ENCODE data around the gene USP9X.

The USP9X gene

DNA sequence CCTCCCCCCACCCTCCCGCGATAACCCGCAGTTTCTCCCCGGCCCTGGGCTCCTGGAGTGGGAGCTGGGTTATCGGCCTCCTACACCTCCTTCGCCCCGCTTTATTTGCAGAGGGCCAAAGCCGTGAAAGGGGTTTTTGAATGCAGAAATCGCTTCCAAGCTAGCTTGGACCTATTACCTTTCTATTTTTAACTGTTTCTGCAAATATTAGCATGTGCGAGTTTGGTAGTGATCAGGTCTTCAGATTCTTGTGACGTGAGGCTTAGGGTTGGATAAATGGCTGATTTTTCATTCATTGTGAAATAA lies 1.3 kb downstream of the USP9X start:
- FAIRE-seq (no peak), DNase-seq (ENCODE audit: insufficient read length, low spot score) (no peak)
- TF ChIP-seq, protein P1, sequence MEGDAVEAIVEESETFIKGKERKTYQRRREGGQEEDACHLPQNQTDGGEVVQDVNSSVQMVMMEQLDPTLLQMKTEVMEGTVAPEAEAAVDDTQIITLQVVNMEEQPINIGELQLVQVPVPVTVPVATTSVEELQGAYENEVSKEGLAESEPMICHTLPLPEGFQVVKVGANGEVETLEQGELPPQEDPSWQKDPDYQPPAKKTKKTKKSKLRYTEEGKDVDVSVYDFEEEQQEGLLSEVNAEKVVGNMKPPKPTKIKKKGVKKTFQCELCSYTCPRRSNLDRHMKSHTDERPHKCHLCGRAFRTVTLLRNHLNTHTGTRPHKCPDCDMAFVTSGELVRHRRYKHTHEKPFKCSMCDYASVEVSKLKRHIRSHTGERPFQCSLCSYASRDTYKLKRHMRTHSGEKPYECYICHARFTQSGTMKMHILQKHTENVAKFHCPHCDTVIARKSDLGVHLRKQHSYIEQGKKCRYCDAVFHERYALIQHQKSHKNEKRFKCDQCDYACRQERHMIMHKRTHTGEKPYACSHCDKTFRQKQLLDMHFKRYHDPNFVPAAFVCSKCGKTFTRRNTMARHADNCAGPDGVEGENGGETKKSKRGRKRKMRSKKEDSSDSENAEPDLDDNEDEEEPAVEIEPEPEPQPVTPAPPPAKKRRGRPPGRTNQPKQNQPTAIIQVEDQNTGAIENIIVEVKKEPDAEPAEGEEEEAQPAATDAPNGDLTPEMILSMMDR (IDR thresholded peaks at IDR 0.05; ENCODE audit: insufficient read depth, missing control alignments) = no peak

DNA sequence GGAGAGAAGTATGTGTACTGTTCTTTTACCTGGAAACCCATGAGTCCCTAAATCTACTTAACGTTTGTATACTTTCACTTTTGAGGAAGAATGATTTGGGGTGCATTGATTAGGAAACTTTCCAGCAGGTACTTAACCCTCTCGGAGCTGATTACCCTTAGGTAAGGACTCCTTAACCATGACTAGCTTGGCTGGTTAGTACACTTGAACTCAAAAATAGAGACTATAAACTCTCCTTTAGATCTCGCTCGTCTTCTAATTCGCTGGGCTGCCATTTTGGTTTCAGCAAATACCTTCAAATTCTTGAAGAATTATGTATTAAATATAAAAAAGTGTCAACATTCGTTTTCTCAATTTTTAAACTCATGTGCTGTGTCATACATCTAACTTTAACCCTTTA lies 2.0 kb downstream of the USP9X start:
- DNase-seq (ENCODE audit: insufficient read length, low spot score) (no peak), FAIRE-seq (no peak)
- TF ChIP-seq, protein P1 (IDR thresholded peaks at IDR 0.05; ENCODE audit: insufficient read depth, missing control alignments) = no peak

DNA sequence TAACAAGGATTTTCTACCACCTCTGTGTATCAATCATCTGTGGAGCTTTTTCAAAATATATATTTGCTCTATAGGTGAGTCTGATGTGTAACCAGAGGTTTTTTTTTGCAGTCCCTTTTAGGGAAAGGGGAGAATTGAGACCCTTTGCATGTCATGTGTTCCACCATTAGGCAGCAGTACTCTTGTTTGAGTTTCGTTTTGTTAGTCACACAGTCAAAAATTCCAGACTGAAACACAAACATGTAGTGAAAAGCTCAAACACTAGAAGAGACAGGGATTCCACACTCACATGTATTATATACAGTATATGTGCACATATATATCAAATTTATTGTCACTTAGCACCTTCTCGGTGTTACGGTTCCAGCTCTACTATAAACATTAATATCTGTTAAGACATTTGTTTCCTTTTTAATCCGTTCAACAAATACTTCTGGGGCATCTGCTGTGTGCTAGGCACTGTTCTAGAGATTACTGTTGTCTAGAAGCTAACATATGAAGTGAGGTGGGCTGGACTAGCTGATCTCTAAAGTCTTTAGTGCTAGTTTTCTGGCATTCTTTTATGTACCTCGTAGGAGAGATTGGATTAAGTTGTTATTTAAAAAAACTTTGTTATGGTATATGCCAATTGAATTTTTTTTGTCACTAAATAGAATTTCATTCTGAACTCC lies 5.5 kb downstream of the USP9X start:
- TF ChIP-seq, protein P1 (IDR thresholded peaks at IDR 0.05; ENCODE audit: insufficient read depth, missing control alignments) = no peak
- FAIRE-seq (no peak), DNase-seq (ENCODE audit: insufficient read length, low spot score) (no peak)

DNA sequence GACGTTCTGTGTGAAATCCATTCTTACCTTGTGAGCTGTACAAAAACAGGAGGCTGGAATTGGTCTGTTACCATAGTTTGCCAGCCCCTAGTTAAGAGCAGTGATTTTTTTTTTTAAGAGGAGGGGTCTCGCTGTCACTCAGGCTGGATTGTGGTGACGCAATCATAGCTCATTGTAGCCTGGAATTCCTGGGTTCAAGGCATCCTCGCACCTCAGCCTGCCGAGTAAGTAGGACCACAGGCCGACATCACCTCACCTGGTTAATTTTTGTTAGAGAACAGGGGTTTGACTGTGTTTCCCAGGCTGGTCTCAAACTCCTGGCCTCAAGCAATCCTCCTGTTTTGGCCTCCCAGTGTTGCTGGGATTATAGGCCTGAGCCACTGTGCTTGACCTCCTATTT lies 7.5 kb downstream of the USP9X start:
- DNase-seq (ENCODE audit: insufficient read length, low spot score) (no peak), FAIRE-seq (no peak)
- TF ChIP-seq, protein P1 (IDR thresholded peaks at IDR 0.05; ENCODE audit: insufficient read depth, missing control alignments) = no peak

DNA sequence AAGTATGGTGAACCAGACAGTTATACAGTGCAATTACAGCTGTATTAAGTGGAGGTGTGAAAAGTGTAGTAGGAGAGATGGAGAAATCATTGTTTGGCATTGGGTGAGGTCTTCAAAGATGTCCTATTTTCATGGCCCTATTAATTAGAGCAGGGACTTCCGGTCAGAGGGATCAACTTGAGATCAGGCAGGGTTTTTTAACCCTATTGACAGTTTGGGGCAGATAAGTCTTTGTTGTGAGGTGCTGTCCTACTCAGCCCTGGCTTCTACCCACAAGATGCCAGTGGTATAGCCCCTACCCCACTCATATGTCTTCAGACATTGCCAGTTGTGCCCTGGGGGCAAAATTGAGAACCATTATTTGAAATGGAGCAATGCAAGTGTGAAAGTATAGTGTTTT lies 9.9 kb downstream of the USP9X start:
- TF ChIP-seq, protein P1 (IDR thresholded peaks at IDR 0.05; ENCODE audit: insufficient read depth, missing control alignments) = no peak
- DNase-seq (ENCODE audit: insufficient read length, low spot score) (no peak), FAIRE-seq (no peak)

DNA sequence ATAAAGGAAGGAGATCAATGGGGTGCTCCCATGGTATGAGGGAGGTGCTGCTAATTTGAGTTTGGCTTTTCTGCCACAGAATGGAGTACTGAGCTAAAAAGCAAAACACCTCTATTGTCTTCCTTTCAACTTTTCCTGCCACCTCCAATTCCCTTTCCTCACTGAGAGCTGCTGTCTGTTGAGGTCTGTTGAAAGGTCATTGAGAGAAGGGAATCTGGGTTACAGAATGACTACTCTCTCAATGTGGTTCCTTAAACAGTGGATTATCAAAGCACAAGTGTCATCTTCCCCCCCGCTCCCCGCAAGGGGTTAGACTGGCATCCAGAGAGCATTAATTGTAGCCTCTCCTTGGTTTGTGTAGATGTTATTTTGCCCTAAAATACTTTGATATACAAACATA lies 10.7 kb downstream of the USP9X start:
- DNase-seq (ENCODE audit: insufficient read length, low spot score) = no peak
- no peak for FAIRE-seq
- TF ChIP-seq, protein P1 (IDR thresholded peaks at IDR 0.05; ENCODE audit: insufficient read depth, missing control alignments) = no peak

DNA sequence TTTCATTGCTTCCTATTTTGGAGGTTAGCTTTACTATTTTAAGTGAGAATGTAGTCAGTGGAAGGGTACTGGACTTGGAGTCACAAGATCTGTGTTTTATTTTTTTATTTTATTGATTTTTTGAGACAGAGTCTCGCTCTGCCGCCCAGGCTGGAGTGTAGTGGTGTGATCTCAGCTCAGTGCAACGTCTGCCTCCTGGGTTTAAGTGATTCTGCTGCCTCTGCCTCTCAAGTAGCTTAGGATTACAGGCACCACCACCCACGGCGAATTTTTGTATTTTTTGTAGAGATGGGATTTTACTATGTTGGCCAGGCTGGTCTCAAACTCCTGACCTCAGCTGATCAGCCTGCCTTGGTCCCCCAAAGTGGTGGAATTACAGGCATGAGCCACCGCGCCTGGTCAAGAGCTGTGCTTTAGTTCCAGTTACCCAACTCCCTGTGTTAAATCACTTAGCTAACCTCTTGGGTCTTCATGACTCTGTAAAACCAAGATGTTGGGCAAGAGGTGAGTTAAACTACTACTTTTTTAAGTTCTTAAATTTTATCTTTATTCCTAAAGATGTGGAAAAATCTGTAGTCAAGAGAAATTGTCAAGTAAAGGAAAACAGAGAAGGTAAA lies 11.2 kb downstream of the USP9X start:
- FAIRE-seq = no peak
- DNase-seq (ENCODE audit: insufficient read length, low spot score) = no peak
- TF ChIP-seq, protein P1 (IDR thresholded peaks at IDR 0.05; ENCODE audit: insufficient read depth, missing control alignments) = no peak
